Measurements from ENCODE around the gene ARID1B. TPM values are rescaled to one million over a fixed set of nuclear protein-coding genes. Genes with fewer than 3 reads are reported as not detected.

Gene ARID1B
- total and polyA plus RNA-seq, 7 donors = 8.4 to 115 (median 69.6) TPM

DNA sequence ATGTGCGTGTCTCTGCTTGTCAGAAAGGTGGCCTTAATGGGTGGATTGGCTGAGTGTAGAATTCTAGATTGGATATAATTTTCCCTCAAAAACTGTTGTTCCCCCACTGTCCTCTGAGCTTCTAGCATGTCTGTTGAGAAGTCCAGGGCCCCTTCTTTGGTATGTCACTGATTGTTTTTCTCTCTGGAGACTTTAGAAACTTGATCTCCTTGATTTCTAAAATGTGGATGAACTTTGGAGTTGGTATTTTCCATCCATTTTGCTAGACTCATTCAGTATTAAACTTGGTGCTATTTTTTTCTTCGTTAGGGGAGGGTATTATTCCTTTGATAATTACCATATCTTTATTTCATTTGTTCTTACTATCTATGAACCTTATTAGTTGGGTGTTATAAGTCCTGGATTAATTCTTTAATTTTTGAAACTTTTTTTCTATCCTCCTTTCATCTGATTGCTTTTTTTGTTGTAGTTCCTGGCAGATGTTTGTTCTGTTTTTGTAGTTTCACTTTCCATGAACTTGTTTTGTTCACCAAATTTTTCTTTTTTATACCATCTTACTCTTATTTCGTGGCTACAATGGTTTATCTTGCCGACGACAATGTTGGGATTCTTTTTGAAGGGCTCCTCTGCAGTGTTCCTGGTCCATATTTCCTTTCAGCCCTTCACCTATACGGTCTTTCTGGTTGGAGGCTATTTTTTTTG lies 68.4 kb downstream of the ARID1B start:
- intact Hi-C loops (cut with DNase I) = no loop called here
- no peak for DNase-seq
- Histone ChIP-seq H3K9me3 (no peaks in the 10 kb centered on the region), H3K27ac (no peak overlapping the region), H3K4me3 (no peak overlapping the region), H3K36me3 (no peaks in the 10 kb centered on the region), H3K4me1 (peaks cover 0 to 98% (median 92%) of the 10 kb centered on the region in 4 donors), H3K27me3 (no peaks in the 10 kb centered on the region)
- TF ChIP-seq, protein P1, sequence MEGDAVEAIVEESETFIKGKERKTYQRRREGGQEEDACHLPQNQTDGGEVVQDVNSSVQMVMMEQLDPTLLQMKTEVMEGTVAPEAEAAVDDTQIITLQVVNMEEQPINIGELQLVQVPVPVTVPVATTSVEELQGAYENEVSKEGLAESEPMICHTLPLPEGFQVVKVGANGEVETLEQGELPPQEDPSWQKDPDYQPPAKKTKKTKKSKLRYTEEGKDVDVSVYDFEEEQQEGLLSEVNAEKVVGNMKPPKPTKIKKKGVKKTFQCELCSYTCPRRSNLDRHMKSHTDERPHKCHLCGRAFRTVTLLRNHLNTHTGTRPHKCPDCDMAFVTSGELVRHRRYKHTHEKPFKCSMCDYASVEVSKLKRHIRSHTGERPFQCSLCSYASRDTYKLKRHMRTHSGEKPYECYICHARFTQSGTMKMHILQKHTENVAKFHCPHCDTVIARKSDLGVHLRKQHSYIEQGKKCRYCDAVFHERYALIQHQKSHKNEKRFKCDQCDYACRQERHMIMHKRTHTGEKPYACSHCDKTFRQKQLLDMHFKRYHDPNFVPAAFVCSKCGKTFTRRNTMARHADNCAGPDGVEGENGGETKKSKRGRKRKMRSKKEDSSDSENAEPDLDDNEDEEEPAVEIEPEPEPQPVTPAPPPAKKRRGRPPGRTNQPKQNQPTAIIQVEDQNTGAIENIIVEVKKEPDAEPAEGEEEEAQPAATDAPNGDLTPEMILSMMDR (IDR thresholded peaks at IDR 0.05) = no peak
- TF ChIP-seq EP300 (IDR thresholded peaks at IDR 0.05) (no peak), POLR2AphosphoS5 (IDR thresholded peaks at IDR 0.05) (no peak), POLR2A (IDR thresholded peaks at IDR 0.05) (no peak)
- WGBS, 2 donors = 74 to 90% methylated on average over 6 of the region's 6 CpGs

DNA sequence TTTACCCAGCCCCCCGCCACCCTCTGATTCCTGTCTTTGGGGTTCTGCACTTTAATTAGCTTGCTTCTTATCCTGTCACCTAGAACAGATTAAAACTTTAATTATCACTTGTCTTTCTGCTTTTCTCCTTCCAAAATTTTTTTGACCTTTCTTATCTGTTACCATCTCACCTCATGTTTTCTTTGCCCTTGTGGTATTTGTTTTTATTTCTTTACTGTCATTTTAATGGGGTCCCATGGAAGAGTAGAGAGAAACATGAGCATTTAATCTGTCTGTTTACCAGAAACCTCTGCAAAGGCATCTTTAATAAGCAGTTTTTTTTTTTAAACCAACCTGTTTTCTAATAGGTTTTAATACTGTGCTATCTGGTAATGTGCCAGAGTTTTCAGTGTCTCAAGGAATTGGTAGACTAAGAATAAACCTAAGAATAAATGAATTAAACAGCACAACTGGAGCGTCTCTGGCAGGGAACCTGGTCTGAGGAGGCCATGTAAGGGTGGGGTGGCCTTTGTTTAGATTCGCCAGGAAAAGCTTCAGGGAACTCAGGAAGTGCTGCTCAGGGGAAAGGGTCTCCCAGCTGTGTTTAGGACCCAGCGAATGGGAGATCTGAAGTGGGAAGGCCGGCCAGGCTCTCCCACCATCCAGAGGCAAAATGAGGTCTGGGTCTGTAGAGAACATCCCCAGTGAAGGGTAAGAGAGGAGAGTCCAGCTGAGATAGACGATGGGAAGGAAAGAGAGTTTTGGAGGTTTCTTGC lies 69.8 kb downstream of the ARID1B start:
- intact Hi-C loops (cut with DNase I) = no loop called here
- H3K36me3 ChIP-seq = no peaks in the 10 kb centered on the region
- no peaks in the 10 kb centered on the region for H3K27me3 ChIP-seq
- no peak overlapping the region for H3K4me3 ChIP-seq
- H3K4me1 ChIP-seq = peaks cover 0 to 98% (median 93%) of the 10 kb centered on the region in 4 donors
- no peak for DNase-seq
- WGBS, 2 donors = 72 to 81% methylated on average over 6 of the region's 6 CpGs
- TF ChIP-seq EP300 (IDR thresholded peaks at IDR 0.05) = no peak
- no peaks in the 10 kb centered on the region for H3K9me3 ChIP-seq
- H3K27ac ChIP-seq = peak overlapping the region in 1 of 4 donors; percentile 48

- intact Hi-C loops (cut with DNase I) = no loop called here
- Histone ChIP-seq H3K9me3 (no peaks in the 10 kb centered on the region), H3K4me1 (peaks cover 0 to 98% (median 88%) of the 10 kb centered on the region in 4 donors), H3K27me3 (no peaks in the 10 kb centered on the region), H3K36me3 (no peaks in the 10 kb centered on the region), H3K4me3 (no peak overlapping the region), H3K27ac (peak overlapping the region in 2 of 4 donors; percentile 36 to 48)
- 69 to 85% methylated on average over 3 of the region's 3 CpGs for WGBS, 2 donors
- TF ChIP-seq POLR2A (IDR thresholded peaks at IDR 0.05) (no peak), EP300 (IDR thresholded peaks at IDR 0.05) (no peak)
- no peak for DNase-seq
These were observed 70.9 kb downstream of the ARID1B start for GRCh38 chr6:156848123-156848522.

GRCh38 chr6:156848533-156848932 lies 71.4 kb downstream of the ARID1B start:
- H3K4me1 ChIP-seq = peaks cover 0 to 98% (median 88%) of the 10 kb centered on the region in 4 donors
- no peak for TF ChIP-seq POLR2A (IDR thresholded peaks at IDR 0.05)
- no peak for DNase-seq
- intact Hi-C loops (cut with DNase I) = no loop called here
- no peak overlapping the region for H3K4me3 ChIP-seq
- 37 to 49% methylated on average over 5 of the region's 5 CpGs for WGBS, 2 donors
- no peaks in the 10 kb centered on the region for H3K36me3 ChIP-seq
- peak overlapping the region in 2 of 4 donors; percentile 36 to 48 for H3K27ac ChIP-seq
- no peaks in the 10 kb centered on the region for H3K9me3 ChIP-seq
- no peaks in the 10 kb centered on the region for H3K27me3 ChIP-seq

DNA sequence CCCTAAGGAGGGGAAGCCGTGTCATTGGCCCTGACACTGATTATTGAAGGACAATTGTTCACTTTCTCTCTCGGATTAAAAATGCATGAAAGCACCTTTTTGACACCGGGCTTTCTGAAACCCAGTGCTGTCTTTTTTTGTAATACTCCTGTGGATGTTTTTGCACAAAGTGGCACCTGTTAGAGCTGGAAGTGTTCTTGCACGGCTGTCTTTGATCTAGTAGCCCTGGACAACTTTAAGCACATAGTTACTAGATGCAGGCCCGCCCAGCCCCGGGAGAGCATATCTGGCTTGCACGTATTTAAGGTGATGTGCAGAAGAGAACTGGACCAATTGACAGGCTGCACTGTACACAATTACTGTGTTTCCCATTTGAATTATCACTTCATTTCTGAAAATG lies 72.6 kb downstream of the ARID1B start:
- no peaks in the 10 kb centered on the region for H3K27me3 ChIP-seq
- 74 to 78% methylated on average over 7 of the region's 7 CpGs for WGBS, 2 donors
- H3K4me1 ChIP-seq = peaks cover 0 to 91% (median 83%) of the 10 kb centered on the region in 4 donors
- no peaks in the 10 kb centered on the region for H3K36me3 ChIP-seq
- TF ChIP-seq POLR2A (IDR thresholded peaks at IDR 0.05) = no peak
- TF ChIP-seq, protein P1 (IDR thresholded peaks at IDR 0.05) = no peak
- no peak for TF ChIP-seq POLR2AphosphoS5 (IDR thresholded peaks at IDR 0.05)
- TF ChIP-seq EP300 (IDR thresholded peaks at IDR 0.05) = no peak
- intact Hi-C loops (cut with DNase I) = no loop called here
- no peak overlapping the region for H3K4me3 ChIP-seq
- H3K27ac ChIP-seq = no peak overlapping the region
- no peaks in the 10 kb centered on the region for H3K9me3 ChIP-seq
- no peak for DNase-seq

DNA sequence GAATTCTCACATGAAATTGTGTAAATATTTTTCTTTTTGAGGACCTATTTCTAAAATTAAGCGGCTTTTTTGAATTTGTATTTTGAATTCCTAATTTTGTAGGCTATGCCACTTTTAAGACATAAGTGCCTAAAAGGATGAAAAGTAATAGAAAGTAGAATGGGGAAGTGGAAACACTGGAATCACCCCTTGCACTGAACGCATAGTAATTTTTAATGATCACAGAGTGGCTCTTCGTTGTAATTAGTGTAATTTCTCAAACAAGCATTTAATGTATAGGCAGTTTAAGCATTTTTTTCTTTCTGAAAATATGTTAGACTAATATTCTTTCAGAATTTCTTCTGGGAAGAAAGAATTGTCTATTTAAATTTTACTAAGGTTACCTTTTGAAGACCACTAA lies 73.2 kb downstream of the ARID1B start:
- H3K36me3 ChIP-seq = no peaks in the 10 kb centered on the region
- TF ChIP-seq, protein P1 (IDR thresholded peaks at IDR 0.05) = no peak
- TF ChIP-seq EP300 (IDR thresholded peaks at IDR 0.05) = no peak
- TF ChIP-seq POLR2AphosphoS5 (IDR thresholded peaks at IDR 0.05) = no peak
- no peak for TF ChIP-seq POLR2A (IDR thresholded peaks at IDR 0.05)
- no peak for DNase-seq
- 72 to 89% methylated on average over 3 of the region's 3 CpGs for WGBS, 2 donors
- no peak overlapping the region for H3K27ac ChIP-seq
- H3K4me1 ChIP-seq = peaks cover 0 to 87% (median 78%) of the 10 kb centered on the region in 4 donors
- no peaks in the 10 kb centered on the region for H3K9me3 ChIP-seq
- intact Hi-C loops (cut with DNase I) = no loop called here
- H3K4me3 ChIP-seq = no peak overlapping the region
- no peaks in the 10 kb centered on the region for H3K27me3 ChIP-seq
